ENCODE measurements around the gene MUTYH.

The MUTYH gene

DNA sequence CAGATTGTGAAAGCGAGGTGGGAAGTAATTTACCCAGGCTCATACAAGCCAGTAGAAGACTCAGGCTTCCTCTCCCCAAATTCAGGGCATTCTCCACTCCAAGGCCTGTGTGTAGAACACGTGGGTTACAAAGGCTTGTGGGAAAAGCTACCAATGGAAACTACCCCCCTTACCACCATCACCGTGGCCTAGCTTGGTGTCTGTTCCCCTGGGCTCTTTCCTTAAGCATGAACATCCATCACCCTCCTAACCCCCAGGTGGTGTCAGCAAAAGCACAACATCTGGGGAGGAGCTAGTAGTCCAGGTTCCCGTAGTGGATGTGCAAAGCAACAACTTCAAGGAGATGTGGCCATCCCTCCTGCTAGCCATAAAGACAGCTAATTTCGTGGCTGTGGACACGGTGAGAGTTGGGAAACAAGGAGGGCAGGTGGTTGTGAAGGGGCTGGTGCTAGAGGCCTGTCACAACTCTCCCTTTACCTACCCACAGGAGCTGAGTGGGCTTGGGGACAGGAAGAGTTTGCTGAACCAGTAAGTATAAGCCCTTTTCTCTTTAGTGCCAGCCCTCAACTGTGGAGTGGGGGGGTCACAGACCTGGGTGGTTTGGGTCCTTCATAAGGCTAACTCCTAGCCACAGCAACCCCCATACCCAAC, 701 bp upstream of the MUTYH start:
- TF ChIP-seq, protein P1, sequence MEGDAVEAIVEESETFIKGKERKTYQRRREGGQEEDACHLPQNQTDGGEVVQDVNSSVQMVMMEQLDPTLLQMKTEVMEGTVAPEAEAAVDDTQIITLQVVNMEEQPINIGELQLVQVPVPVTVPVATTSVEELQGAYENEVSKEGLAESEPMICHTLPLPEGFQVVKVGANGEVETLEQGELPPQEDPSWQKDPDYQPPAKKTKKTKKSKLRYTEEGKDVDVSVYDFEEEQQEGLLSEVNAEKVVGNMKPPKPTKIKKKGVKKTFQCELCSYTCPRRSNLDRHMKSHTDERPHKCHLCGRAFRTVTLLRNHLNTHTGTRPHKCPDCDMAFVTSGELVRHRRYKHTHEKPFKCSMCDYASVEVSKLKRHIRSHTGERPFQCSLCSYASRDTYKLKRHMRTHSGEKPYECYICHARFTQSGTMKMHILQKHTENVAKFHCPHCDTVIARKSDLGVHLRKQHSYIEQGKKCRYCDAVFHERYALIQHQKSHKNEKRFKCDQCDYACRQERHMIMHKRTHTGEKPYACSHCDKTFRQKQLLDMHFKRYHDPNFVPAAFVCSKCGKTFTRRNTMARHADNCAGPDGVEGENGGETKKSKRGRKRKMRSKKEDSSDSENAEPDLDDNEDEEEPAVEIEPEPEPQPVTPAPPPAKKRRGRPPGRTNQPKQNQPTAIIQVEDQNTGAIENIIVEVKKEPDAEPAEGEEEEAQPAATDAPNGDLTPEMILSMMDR (conservative IDR thresholded peaks at IDR 0.05; ENCODE audit: low read depth, low read length), result no peak
- peak overlapping the region; percentile 95 for H3K4me3 ChIP-seq (ENCODE audit: low read length)
- no peak for DNase-seq (ENCODE audit: low read depth)

- no peak overlapping the region for H3K4me3 ChIP-seq (ENCODE audit: low read length)
- TF ChIP-seq, protein P1 (conservative IDR thresholded peaks at IDR 0.05; ENCODE audit: low read depth, low read length), result no peak
- DNase-seq (ENCODE audit: low read depth), result no peak
These were observed 2.5 kb downstream of the MUTYH start for GRCh38 chr1:45337630-45338325.

- DNase-seq (ENCODE audit: low read depth), result no peak
- TF ChIP-seq, protein P1 (conservative IDR thresholded peaks at IDR 0.05; ENCODE audit: low read depth, low read length), result no peak
- H3K4me3 ChIP-seq (ENCODE audit: low read length), result no peak overlapping the region
These were observed 4.3 kb downstream of the MUTYH start for GRCh38 chr1:45335855-45336324.

GRCh38 chr1:45334308-45335245, 5.7 kb downstream of the MUTYH start:
- DNase-seq (ENCODE audit: low read depth), result no peak
- TF ChIP-seq, protein P1 (conservative IDR thresholded peaks at IDR 0.05; ENCODE audit: low read depth, low read length), result no peak
- no peak overlapping the region for H3K4me3 ChIP-seq (ENCODE audit: low read length)

DNA sequence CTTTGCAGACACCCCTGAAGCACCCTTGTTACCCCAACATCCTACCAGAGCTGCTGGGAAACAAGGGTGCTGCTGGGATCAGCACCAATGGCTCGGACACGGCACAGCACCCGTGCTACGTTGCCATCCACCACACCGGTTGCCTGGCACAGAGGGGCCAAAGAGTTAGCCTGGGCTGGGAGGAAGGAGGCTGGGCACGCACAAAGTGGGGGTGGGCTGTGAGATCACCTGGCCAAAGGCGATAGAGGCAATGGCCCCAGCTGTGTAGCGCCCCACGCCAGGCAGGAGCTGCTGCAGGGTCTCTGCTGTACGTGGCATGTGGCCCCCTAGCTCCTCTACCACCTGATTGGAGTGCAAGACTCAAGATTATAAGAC, 7.9 kb downstream of the MUTYH start:
- TF ChIP-seq, protein P1 (conservative IDR thresholded peaks at IDR 0.05; ENCODE audit: low read depth, low read length), result no peak
- DNase-seq (ENCODE audit: low read depth), result no peak
- no peak overlapping the region for H3K4me3 ChIP-seq (ENCODE audit: low read length)

DNA sequence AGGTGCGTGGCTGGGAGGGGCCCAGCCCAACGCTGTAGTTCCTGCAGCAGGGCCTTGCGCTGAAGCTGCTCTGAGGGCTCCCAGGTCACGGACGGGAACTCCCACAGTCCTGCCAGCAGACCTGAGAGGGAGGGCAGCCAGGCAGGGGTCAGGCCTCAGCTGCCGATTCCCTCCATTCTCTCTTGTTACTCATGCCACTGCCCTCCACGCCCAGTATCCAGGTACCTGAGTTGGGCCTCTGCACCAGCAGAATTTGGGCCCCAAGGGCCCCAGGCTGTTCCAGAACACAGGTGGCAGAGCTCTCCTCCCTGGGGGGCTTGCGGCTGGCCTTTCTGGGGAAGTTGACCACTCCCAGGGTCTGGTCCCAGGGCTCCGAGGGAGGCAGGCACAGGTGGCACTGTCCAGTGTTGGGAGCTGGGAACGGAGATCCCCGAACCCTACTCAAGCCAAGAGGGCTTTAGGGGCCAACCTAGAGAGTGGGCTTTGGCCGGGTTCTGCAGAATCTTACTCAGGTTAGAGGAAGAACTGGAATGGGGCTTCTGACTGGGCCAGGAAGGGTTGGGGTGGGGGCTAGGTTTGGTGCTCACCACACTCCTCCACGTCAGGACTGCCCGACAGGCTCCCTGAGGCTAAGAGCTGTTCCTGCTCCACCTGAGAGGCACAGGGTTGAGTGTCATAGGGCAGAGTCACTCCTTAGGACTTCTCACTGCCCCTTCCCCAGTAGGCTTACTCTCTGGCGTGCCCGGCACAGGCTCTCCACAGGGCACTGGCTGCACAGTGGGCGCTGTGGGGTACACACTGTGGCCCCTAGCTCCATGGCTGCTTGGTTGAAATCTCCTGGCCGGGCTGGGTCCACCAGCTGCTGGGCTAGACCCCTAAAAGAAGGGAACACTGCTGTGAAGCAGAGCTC, 8.5 kb downstream of the MUTYH start:
- H3K4me3 ChIP-seq (ENCODE audit: low read length), result no peak overlapping the region
- TF ChIP-seq, protein P1 (conservative IDR thresholded peaks at IDR 0.05; ENCODE audit: low read depth, low read length), result no peak
- DNase-seq (ENCODE audit: low read depth), result no peak
